Measurements from ENCODE around the gene OPALIN. TPM values are rescaled to one million over a fixed set of nuclear protein-coding genes. Genes with fewer than 3 reads are reported as not detected.

OPALIN gene
- total and polyA plus RNA-seq, 2 donors (not counting 1 experiment from before 2014, with no cell fraction given) = not detected

DNA sequence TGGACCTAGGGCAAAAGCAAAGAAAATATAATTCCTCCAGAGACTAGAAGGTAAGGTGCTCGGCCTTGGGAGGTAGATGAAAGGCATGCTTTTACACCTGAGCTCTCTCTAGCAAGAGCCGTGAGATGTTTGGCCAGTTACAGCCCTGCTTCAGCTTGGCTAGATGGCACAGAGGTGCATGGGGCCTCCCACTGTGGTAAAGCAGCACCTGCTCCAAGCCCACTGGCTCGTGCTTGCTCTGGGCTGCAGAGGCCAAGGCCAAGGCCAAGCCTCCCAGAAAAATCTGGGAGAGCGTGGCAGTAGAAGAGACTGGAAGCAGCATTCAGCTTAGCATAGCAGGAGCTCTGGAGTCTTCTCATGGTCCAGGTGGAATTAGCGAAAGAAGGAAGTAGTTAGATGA lies 31.0 kb upstream of the OPALIN start:
- no peak overlapping the region for H3K4me3 ChIP-seq (ENCODE audit: control extremely low read depth in 1 of 5, extremely low read depth in 1 of 5, insufficient read depth in 1 of 5, low read depth in 2 of 5, low read length in 4 of 5)
- H3K27ac ChIP-seq (ENCODE audit: low read length in 2 of 2) = no peak overlapping the region
- no peak overlapping the region for H2AFZ ChIP-seq (ENCODE audit: insufficient read depth, low read depth, low read length, poor library complexity, severe bottlenecking)
- ChIA-PET POLR2A (no interaction called here), CTCF (no interaction called here)
- Mint-ChIP-seq H3K9me3 (ENCODE audit: insufficient read depth) (no peaks in the 10 kb centered on the region), H3K27me3 (peaks cover 39% of the 10 kb centered on the region), H3K27ac (no peak overlapping the region), H3K4me3 (no peak overlapping the region), H3K4me1 (no peaks in the 10 kb centered on the region)
- DNase-seq (no peak), ATAC-seq (ENCODE audit: low read depth) (no peak)
- H3K4me1 ChIP-seq (ENCODE audit: control insufficient read depth in 2 of 2, insufficient read depth in 2 of 2, low read length in 2 of 2) = no peaks in the 10 kb centered on the region
- H3K4me2 ChIP-seq (replicated peaks; ENCODE audit: low read depth, low read length, poor library complexity, severe bottlenecking) = no peak overlapping the region
- H3K9me3 ChIP-seq (ENCODE audit: control extremely low read depth in 1 of 3, control insufficient read depth in 2 of 3, insufficient read depth in 1 of 3, low read length in 2 of 3) = no peaks in the 10 kb centered on the region
- TF ChIP-seq EZH2 (IDR thresholded peaks at IDR 0.05; ENCODE audit: borderline replicate concordance, insufficient read depth, low read depth, low read length, poor library complexity, severe bottlenecking) = no peak
- TF ChIP-seq, protein P1, sequence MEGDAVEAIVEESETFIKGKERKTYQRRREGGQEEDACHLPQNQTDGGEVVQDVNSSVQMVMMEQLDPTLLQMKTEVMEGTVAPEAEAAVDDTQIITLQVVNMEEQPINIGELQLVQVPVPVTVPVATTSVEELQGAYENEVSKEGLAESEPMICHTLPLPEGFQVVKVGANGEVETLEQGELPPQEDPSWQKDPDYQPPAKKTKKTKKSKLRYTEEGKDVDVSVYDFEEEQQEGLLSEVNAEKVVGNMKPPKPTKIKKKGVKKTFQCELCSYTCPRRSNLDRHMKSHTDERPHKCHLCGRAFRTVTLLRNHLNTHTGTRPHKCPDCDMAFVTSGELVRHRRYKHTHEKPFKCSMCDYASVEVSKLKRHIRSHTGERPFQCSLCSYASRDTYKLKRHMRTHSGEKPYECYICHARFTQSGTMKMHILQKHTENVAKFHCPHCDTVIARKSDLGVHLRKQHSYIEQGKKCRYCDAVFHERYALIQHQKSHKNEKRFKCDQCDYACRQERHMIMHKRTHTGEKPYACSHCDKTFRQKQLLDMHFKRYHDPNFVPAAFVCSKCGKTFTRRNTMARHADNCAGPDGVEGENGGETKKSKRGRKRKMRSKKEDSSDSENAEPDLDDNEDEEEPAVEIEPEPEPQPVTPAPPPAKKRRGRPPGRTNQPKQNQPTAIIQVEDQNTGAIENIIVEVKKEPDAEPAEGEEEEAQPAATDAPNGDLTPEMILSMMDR (IDR thresholded peaks at IDR 0.05) = no peak
- H3K79me2 ChIP-seq (ENCODE audit: control insufficient read depth, insufficient read depth, low read length) = no peaks in the 10 kb centered on the region
- H3K27me3 ChIP-seq (replicated peaks in 1 of 4; ENCODE audit: control extremely low read depth in 1 of 4, control insufficient read depth in 3 of 4, insufficient read depth in 4 of 4, low read length in 3 of 4) = no peaks in the 10 kb centered on the region
- no peaks in the 10 kb centered on the region for H3K36me3 ChIP-seq (replicated peaks in 1 of 2; ENCODE audit: control extremely low read depth in 1 of 2, control insufficient read depth in 1 of 2, extremely low read depth in 1 of 2, insufficient read depth in 2 of 2, low read length in 1 of 2)
- intact Hi-C loops (cut with micrococcal nuclease) = loop anchor here (10.0 kb wide), 1 partner anchor 235 kb away; no protein-coding TSS in a partner anchor
- no peaks in the 10 kb centered on the region for H4K20me1 ChIP-seq (ENCODE audit: control insufficient read depth, insufficient read depth, low read length, poor library complexity, severe bottlenecking)
- 94% methylated on average over 4 of the region's 5 CpGs for WGBS (ENCODE audit: insufficient coverage)
- no peak overlapping the region for H3K9ac ChIP-seq (ENCODE audit: low read length)

DNA sequence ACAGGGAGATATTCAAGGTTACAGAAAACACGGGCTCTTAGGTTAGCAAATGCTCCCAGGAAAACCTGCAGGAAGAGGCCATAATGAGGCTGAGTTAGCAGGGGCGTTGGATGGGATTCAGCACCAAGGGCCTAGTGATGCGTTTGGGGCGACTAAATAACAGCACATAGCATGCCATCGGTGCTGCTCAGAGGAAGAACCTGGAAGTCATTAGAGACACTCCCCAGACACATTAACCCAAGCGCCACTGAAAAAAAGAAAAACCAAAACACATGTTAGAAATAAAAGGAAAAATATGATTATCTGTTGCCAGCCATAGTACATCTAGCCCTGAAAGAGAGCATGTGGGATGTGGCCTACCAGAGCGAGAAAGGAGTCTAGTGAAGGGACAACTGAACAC lies 28.8 kb upstream of the OPALIN start:
- ChIA-PET POLR2A (no interaction called here), CTCF (interaction anchor here (2.6 kb wide), 1 partner anchor 9 kb away, joined by 8 read pairs; no protein-coding TSS in a partner anchor)
- H3K9ac ChIP-seq (ENCODE audit: low read length) = no peak overlapping the region
- no peaks in the 10 kb centered on the region for H3K36me3 ChIP-seq (replicated peaks in 1 of 2; ENCODE audit: control extremely low read depth in 1 of 2, control insufficient read depth in 1 of 2, extremely low read depth in 1 of 2, insufficient read depth in 2 of 2, low read length in 1 of 2)
- H3K4me1 ChIP-seq (ENCODE audit: control insufficient read depth in 2 of 2, insufficient read depth in 2 of 2, low read length in 2 of 2) = no peaks in the 10 kb centered on the region
- Mint-ChIP-seq H3K4me3 (no peak overlapping the region), H3K4me1 (no peaks in the 10 kb centered on the region), H3K27me3 (peaks cover 40% of the 10 kb centered on the region), H3K9me3 (ENCODE audit: insufficient read depth) (no peaks in the 10 kb centered on the region), H3K27ac (no peak overlapping the region)
- no peaks in the 10 kb centered on the region for H3K9me3 ChIP-seq (ENCODE audit: control extremely low read depth in 1 of 3, control insufficient read depth in 2 of 3, insufficient read depth in 1 of 3, low read length in 2 of 3)
- H2AFZ ChIP-seq (ENCODE audit: insufficient read depth, low read depth, low read length, poor library complexity, severe bottlenecking) = no peak overlapping the region
- H3K27ac ChIP-seq (ENCODE audit: low read length in 2 of 2) = no peak overlapping the region
- 88% methylated on average over 4 of the region's 7 CpGs for WGBS (ENCODE audit: insufficient coverage)
- intact Hi-C loops (cut with micrococcal nuclease) = no loop called here
- ATAC-seq (ENCODE audit: low read depth) = no peak
- no peak for DNase-seq
- H3K4me2 ChIP-seq (replicated peaks; ENCODE audit: low read depth, low read length, poor library complexity, severe bottlenecking) = no peak overlapping the region
- H3K79me2 ChIP-seq (ENCODE audit: control insufficient read depth, insufficient read depth, low read length) = no peaks in the 10 kb centered on the region
- no peaks in the 10 kb centered on the region for H4K20me1 ChIP-seq (ENCODE audit: control insufficient read depth, insufficient read depth, low read length, poor library complexity, severe bottlenecking)
- TF ChIP-seq EZH2 (IDR thresholded peaks at IDR 0.05; ENCODE audit: borderline replicate concordance, insufficient read depth, low read depth, low read length, poor library complexity, severe bottlenecking) = no peak
- TF ChIP-seq, protein P1 (IDR thresholded peaks at IDR 0.05) = no peak
- no peak overlapping the region for H3K4me3 ChIP-seq (ENCODE audit: control extremely low read depth in 1 of 5, extremely low read depth in 1 of 5, insufficient read depth in 1 of 5, low read depth in 2 of 5, low read length in 4 of 5)
- H3K27me3 ChIP-seq (replicated peaks in 1 of 4; ENCODE audit: control extremely low read depth in 1 of 4, control insufficient read depth in 3 of 4, insufficient read depth in 4 of 4, low read length in 3 of 4) = no peaks in the 10 kb centered on the region
